ENCODE results near the gene POU3F3.

POU3F3 gene

DNA sequence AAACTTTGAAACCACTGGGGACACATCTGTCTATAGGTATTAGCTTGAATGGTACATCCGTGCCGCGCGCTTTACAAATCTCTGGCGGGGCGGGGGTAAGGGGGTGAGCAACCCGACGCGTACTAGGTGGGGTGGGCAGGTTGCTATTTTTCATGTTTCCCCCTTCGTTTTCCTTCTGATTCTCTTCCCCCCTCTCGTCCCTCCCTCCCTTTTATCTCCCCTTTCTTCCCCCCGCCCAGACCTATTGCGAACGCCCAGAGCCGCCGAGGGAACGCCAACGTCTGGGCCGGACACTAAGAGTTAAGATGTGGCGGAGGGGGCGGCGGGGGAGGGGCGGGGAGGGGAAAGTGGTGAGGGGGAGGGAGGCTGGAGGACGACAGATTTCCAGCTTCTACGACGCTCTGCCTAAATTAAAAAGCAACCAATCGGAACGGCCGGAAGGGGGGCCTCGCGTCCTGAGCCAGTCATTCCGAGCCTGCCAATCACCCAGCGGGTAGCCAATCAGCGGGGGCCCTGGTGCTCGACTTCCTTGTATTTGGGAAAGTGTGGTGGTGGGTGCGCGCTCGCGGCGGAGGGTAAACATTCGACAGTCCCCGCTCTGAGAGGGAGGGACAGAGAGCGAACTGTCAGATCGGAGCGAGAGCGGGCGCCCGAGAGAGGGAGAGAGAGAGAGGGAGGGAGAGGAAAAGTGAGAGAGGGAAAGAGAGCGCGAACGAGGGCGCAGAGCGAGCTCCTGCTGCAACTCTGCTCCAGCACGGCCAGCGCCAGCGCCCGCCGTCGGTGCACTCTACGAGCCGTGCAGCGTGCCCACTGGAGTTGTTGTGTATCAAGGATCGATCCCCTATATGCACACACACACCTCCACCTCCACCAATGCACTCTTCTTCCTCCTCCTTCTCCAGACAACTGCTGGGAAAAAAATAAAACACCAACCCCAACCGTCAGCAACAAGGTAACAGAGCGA, at the start of gene POU3F3:
TSS of gene POU3F3 (plus strand) at position 582 of the 964 bp plus-strand sequence. CDS start 1,396 bp downstream, outside the sequence.
- no peak for DNase-seq (ENCODE audit: low read depth in 2 of 3, low spot score in 2 of 3)

DNA sequence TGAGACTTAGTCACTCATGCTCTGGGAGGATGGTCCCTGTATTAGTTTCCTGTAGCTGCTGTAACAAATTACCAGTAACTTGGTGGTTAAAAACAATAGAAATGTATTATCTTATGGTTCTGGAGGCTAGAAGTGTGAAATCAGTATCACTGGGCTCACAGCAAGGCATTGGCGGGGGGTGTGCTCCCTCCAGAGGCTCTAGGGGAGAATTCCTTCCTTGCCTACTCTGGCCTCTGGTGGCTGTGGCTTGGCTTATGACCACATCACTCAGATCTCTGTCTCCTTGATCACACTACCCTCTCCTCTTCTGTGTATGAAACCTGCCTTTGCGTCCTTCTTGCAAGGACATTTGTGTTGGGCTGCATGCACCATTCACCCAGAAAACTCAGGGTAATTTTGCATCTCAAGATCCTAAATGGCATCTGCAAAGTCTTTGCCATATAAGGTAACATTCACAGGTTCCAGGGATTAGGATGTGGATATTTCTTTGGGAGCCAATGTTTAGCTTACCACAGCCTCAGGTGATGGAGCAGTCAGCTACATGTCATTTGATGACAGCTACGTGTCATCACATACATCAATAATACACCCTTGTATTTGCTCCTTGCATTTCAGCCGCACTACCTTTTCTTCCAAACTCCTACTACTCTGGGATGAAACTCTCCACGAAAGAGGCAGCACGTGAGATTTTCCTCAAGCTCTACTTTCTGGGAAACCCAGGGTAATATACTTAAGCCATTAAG, 49.6 kb upstream of the POU3F3 start:
- DNase-seq (ENCODE audit: low read depth in 2 of 3, low spot score in 2 of 3) = no peak

DNA sequence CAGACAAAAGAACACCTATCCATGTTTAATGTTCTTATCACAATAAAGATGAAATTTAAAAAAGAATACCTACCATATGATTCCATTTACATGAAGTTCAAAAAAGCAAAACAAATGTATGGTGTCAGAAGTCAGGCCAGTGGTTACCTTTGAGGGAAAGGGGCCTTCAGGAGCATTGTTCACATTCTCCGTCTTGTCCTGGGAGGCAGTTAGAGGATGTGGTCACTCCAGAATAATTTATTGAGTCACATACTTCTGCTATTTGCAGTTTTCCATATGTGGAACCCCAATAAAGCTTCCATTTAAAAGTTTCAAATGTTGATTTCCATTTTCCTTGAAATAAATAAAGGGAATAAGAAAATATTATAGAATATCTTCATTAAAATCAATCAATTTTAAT, 41.6 kb upstream of the POU3F3 start:
- DNase-seq (ENCODE audit: low read depth in 2 of 3, low spot score in 2 of 3) = no peak

- no peak for DNase-seq (ENCODE audit: low read depth in 2 of 3, low spot score in 2 of 3)
Observed at GRCh38 chr2:104816143-104816542, 37.8 kb upstream of the POU3F3 start.

GRCh38 chr2:104818264-104818663, 35.7 kb upstream of the POU3F3 start:
- no peak for DNase-seq (ENCODE audit: low read depth in 2 of 3, low spot score in 2 of 3)

GRCh38 chr2:104820126-104820525, 33.8 kb upstream of the POU3F3 start:
- DNase-seq (ENCODE audit: low read depth in 2 of 3, low spot score in 2 of 3) = no peak

- no peak for DNase-seq (ENCODE audit: low read depth in 2 of 3, low spot score in 2 of 3)
Observed at GRCh38 chr2:104825124-104825865, 28.6 kb upstream of the POU3F3 start.

DNA sequence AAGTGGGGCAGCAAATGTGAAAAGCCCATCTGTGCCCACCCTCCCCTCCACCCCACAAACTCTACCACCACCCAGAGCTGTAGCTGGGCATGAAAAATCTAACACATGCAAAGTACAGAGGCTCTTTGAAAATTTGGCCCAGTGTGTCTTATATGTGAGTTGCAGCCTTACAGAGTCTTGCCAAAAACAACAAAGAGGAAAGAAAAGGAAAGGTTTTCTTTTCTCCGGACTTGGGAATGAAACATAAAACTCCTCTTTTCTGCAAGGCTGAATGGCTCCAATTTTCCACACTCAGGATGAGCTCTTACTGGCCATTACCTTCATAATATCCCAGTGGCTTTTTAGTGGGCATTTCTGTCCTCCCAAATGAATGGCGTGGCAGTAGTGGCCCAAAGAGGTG, 27.9 kb upstream of the POU3F3 start:
- DNase-seq (ENCODE audit: low read depth in 2 of 3, low spot score in 2 of 3) = no peak

GRCh38 chr2:104831742-104832141, 22.2 kb upstream of the POU3F3 start:
- DNase-seq (ENCODE audit: low read depth in 2 of 3, low spot score in 2 of 3) = no peak

DNA sequence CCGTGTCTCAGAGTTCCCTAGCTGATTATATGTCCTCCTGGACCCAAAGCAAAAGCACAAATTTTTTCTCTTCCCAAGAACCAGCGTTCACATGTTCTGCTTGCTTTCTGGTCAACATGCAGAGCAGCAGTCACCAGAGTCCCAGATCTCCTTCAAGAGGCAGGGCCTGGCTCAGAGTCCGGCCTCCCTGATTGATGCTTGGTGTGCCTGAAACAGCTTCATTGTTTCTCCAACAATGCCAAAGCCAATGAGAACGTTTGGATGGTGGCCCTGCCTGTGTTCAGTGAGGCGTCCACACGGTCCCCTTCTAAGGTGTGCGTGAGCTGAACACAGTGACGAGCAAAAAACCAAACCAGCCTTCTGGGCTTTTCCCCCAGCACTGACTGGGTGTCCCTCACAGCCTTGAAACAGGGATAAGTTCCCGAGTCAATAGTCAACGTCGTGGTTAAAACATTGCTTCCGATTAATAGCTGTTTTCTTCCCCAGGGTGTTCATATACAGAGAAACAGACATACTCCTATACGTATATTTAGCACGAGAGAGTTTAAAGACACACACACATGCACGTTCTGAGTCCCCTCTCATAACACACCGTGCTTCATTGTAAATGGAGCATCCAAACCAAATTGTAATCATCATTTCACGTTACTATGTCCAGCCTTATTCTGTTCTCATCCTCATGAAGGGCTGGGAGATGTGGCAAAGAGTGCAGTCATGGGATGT, 19.3 kb upstream of the POU3F3 start:
- no peak for DNase-seq (ENCODE audit: low read depth in 2 of 3, low spot score in 2 of 3)

GRCh38 chr2:104836265-104836664, 17.6 kb upstream of the POU3F3 start:
- DNase-seq (ENCODE audit: low read depth in 2 of 3, low spot score in 2 of 3) = no peak

DNA sequence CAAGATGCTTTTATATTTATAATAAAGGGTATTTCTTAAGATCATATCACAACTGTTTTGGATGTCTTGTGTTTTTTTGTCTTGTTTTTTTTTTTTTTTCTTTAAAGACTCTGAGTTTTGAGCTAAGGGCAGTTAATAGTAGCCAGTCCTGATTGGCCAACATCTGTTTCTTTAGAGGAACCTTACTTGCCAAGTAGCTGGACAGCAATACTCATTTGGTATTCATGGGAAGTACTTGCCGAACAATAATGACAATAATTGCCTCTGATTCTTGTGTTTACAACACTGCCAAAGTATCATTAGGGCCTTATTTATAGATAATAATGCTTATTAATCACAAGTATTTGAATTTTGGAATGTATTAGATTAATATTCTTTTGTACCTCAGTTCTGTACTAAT, 17.1 kb upstream of the POU3F3 start:
- DNase-seq (ENCODE audit: low read depth in 2 of 3, low spot score in 2 of 3) = no peak

DNA sequence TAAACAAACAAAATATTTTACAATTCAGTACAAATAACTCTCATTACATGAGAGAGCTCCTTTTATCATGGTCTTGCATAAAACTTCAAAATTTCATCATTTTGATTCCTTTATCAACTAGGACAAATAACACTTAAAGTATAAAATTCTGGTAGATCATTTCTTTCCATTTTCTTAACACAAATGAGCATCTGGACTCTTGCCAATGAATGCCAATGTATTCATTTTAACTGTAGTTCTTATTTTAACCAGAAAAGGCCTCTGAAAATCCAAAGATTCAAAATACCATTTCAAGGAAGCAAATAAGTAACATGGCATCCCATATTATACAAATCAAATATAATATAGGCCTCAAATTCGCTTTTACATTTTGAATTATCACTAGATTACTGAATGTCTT, 13.8 kb upstream of the POU3F3 start:
- DNase-seq (ENCODE audit: low read depth in 2 of 3, low spot score in 2 of 3) = no peak

GRCh38 chr2:104840893-104841585, 12.9 kb upstream of the POU3F3 start:
- DNase-seq (ENCODE audit: low read depth in 2 of 3, low spot score in 2 of 3) = no peak

- no peak for DNase-seq (ENCODE audit: low read depth in 2 of 3, low spot score in 2 of 3)
Observed at GRCh38 chr2:104841744-104842143, 12.2 kb upstream of the POU3F3 start.

GRCh38 chr2:104844807-104845551, 8.9 kb upstream of the POU3F3 start:
- no peak for DNase-seq (ENCODE audit: low read depth in 2 of 3, low spot score in 2 of 3)

DNA sequence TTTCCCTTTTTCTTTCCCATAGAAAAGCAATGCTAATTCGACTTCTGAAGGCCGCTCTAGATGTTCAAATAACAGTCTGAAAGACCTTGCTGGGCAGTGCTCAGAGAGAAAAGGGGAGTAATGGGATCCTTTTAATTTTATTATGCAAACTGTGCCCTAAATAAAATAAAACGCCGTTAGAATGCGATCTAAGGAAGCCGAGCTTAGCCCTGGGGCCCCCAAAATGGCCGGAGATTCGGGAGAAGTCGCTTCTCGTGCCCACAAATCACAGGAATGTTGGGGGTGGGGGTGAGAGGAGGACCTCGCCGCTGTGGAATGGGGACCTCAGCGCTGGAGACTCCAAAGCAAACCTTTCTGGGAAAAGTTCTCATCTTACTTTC, 8.4 kb upstream of the POU3F3 start:
- DNase-seq (ENCODE audit: low read depth in 2 of 3, low spot score in 2 of 3) = no peak

- DNase-seq (ENCODE audit: low read depth in 2 of 3, low spot score in 2 of 3) = no peak
Observed at GRCh38 chr2:104845946-104846785, 7.7 kb upstream of the POU3F3 start.
